Activated naive CD4-positive, alpha-beta T cell treated with anti-CD3 and anti-CD28 coated beads, Interleukin-2, amount 50 U/mL, for 16 hours (primary cell): Measurements from ENCODE around the gene OR4C13.
"Not testable (repeated sequence)": the region's sequence is repeated elsewhere in the genome, so short reads cannot be mapped to it uniquely, and the experiment has no call there.

Source experiments
- DNase-seq: peaks from one replicate; pipeline ENCODE4 v3.0.0-alpha.2; 2020

Gene OR4C13

DNA sequence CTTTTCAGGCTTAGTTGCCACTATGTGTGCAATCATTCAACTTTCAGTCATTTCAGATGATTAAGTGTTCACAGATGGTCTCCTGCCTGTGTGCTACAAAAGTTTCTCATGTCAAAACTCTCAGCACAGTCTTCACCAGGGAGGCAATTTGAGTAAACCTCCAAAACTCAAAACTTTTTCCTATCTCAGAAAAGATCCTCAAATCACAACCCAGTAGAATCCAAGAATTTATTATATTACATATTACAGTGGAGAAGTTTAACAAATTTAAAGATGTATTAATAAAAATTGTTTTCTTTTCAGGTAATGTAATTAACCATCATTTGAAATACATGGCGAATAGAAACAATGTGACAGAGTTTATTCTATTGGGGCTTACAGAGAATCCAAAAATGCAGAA is at the start of gene OR4C13:
OR4C13 (plus strand) TSS at position 301 of the 400 bp plus-strand sequence; CDS start at position 333, 32 bp downstream.
- DNase-seq: no peak

GRCh38 chr11:49911516-49911915 is 40.7 kb upstream of the OR4C13 start:
- not testable (repeated sequence) for DNase-seq

GRCh38 chr11:49948701-49949100 is 3.5 kb upstream of the OR4C13 start:
- not testable (repeated sequence) for DNase-seq

DNA sequence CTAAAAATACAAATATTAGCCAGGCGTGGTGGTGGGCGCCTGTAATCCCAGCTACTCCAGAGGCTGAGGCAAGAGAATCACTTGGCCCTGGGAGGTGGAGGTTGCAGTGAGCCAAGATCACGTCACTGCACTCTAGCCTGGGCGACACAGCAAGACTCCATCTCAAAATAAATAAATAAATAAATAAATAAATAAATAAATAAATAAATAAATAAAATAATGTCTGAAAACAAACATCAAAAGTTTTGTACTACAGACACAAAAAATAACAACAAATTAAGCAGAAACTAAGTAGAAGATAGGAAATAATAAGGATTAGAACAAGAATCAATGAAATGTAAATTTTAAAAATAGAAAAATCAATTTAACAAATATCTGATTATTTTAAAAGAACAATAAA is 21.2 kb downstream of the OR4C13 start:
- not testable (repeated sequence) for DNase-seq

DNA sequence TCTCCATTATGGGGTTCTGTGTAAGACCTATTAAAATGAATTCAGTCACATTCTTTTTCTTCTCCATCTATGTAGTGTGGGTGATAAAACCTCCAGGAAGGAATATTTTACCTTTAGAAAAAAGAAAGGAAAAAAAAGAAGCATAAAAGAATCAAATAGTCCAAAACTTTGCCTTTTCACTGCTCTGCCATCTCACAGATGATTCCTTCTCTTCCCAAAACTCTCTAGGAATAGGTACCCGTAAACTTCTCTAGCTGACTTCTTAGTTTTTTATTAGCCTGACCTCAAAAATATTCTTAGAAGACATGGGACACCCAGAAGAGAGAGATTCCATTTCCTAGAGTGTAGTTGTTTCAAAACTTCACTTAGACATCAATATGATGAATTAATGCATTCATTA is 30.2 kb downstream of the OR4C13 start, which contains the start of gene OR4C12:
OR4C12 (minus strand) TSS at position 101 of the 400 bp plus-strand sequence; CDS start at position 67, 34 bp downstream.
- DNase-seq: not testable (repeated sequence)

- DNase-seq: no peak
These were observed 43.4 kb downstream of the OR4C13 start for GRCh38 chr11:49995565-49995964.
